Transverse colon (tissue), 4 donors: ENCODE measurements around the gene ASTN1. TPM values are rescaled to one million over a fixed set of nuclear protein-coding genes. Genes with fewer than 3 reads are reported as not detected.

Source experiments
- DNase-seq: peaks from one replicate; pipeline ENCODE4 v3.0.0-alpha.2; 2019
- H3K27ac ChIP-seq, 4 donors: fragments of 200-600 bp; sonication (generic); 2 replicates each; pipeline ENCODE4 v1.5.1; 2016 to 2018; ENCODE audit warnings: inconsistent platforms in 4 of 4
- H3K27me3 ChIP-seq: fragments of 200-600 bp; sonication (generic); 2 replicates; pipeline ENCODE4 v1.5.1; 2017; ENCODE audit warnings: inconsistent platforms
- H3K36me3 ChIP-seq, 4 donors: fragments of 200-600 bp; sonication (generic); 2 replicates each; pipeline ENCODE4 v1.5.1; 2017 to 2019; ENCODE audit warnings: inconsistent platforms in 4 of 4
- H3K4me1 ChIP-seq, 4 donors: fragments of 200-600 bp; sonication (generic); 2 replicates each; pipeline ENCODE4 v1.5.1; 2017 to 2020; ENCODE audit warnings: inconsistent platforms in 4 of 4
- H3K4me3 ChIP-seq, 4 donors: fragments of 200-600 bp; sonication (generic); 1 replicate in 1 of 4; 2 replicates in 3 of 4; pipeline versions ENCODE4 v1.5.1 to v1.6.1; 2017 to 2019; ENCODE audit warnings: inconsistent platforms in 4 of 4
- H3K9me3 ChIP-seq, 2 donors: fragments of 200-600 bp; sonication (generic); 2 replicates each; pipeline ENCODE4 v1.5.1; 2017 to 2019; ENCODE audit warnings: inconsistent platforms in 2 of 2
- CTCF ChIP-seq, 5 experiments: fragments of 200-600 bp in 3 of 5; fragments of 450-650 bp in 2 of 5; sonication (generic) in 3 of 5; IDR thresholded peaks; 1 replicate in 2 of 5; 2 replicates in 3 of 5; pipeline ENCODE4 v1.5.1; 2016 to 2017; ENCODE audit warnings: antibody characterized with exemption in 5 of 5, inconsistent platforms in 3 of 5, mild to moderate bottlenecking in 2 of 5, moderate library complexity in 1 of 5
- EP300 ChIP-seq: sonication (generic); formaldehyde crosslinking; IDR thresholded peaks from one replicate; pipeline ENCODE4 v1.6.1; 2017; ENCODE audit warnings: antibody characterized with exemption, low read depth
- POLR2A ChIP-seq: fragments of 450-650 bp; IDR thresholded peaks from one replicate; pipeline ENCODE4 v1.6.1; 2016; ENCODE audit warnings: antibody characterized with exemption, mild to moderate bottlenecking, moderate library complexity
- POLR2AphosphoS5 ChIP-seq, 3 donors: sonication (generic); formaldehyde crosslinking; IDR thresholded peaks; one replicate each; pipeline ENCODE4 v1.6.1; 2016; ENCODE audit warnings: antibody characterized with exemption in 3 of 3
- WGBS, 2 donors: methylation state at CpG; one replicate each; pipeline ENCODE4 v1.1.5; 2018; ENCODE audit warnings: low coverage in 1 of 2; 5-methylcytosine and 5-hydroxymethylcytosine counted together
- in situ Hi-C, 4 donors: fragments of 200-750 bp; cut with MboI; loops; one replicate each; pipeline versions ENCODE4 v1.15.0 to v1.15.1; 2017; ENCODE audit warnings: low sequenced_read_pairs in 3 of 4, low pct_ligation_motif_present in 1 of 4, low pct_unique_long_range_greater_than_20kb in 1 of 4
- intact Hi-C: fragments of 100-400 bp; cut with DNase I; formaldehyde crosslinking; loops from one replicate; pipeline ENCODE4 v1.15.1; 2023; ENCODE audit warnings: low total_unique reads
- total RNA-seq, 4 donors: library from RNA; depleted of rRNA; stranded (reverse); fragments of >200 nt; gene quantifications; one replicate each; pipeline ENCODE4 v1.1.0, GENCODE V29; 2016

Gene ASTN1
- total RNA-seq, 4 donors from 2014 or later, result 0.27 to 3.0 (median 0.74) TPM

- TF ChIP-seq POLR2A, result no peak
- no peak for TF ChIP-seq CTCF (IDR thresholded peaks at IDR 0.05)
- TF ChIP-seq POLR2AphosphoS5 (IDR thresholded peaks at IDR 0.05), result no peak
- no peak for TF ChIP-seq EP300
- H3K9me3 ChIP-seq, result no peaks in the 10 kb centered on the region
- in situ Hi-C loops (no loop called here), intact Hi-C loops (no loop called here)
- no peak for DNase-seq
- WGBS, 2 donors, result 48 to 58% methylated on average over 3 to 4 of the region's 4 CpGs
- no peaks in the 10 kb centered on the region for H3K27me3 ChIP-seq
- H3K4me1 ChIP-seq, result no peaks in the 10 kb centered on the region
- no peak overlapping the region for H3K27ac ChIP-seq
- no peaks in the 10 kb centered on the region for H3K36me3 ChIP-seq
- H3K4me3 ChIP-seq, result no peak overlapping the region
Measured at GRCh38 chr1:177048314-177049069, 116.0 kb downstream of the ASTN1 start.

- no peak overlapping the region for H3K4me3 ChIP-seq
- no peaks in the 10 kb centered on the region for H3K9me3 ChIP-seq
- H3K36me3 ChIP-seq, result no peaks in the 10 kb centered on the region
- DNase-seq, result no peak
- no peaks in the 10 kb centered on the region for H3K27me3 ChIP-seq
- TF ChIP-seq POLR2AphosphoS5 (IDR thresholded peaks at IDR 0.05) (no peak), POLR2A (no peak), CTCF (IDR thresholded peaks at IDR 0.05) (no peak), EP300 (no peak)
- in situ Hi-C loops, result no loop called here
- H3K4me1 ChIP-seq, result no peaks in the 10 kb centered on the region
- no peak overlapping the region for H3K27ac ChIP-seq
- 57% methylated on average over 3 of the region's 3 CpGs; no CpG with 5 or more reads in 1 of the 2 donors for WGBS, 2 donors
- intact Hi-C loops, result no loop called here
Measured at GRCh38 chr1:177045151-177045550, 119.4 kb downstream of the ASTN1 start.

GRCh38 chr1:177044390-177044789 is 120.1 kb downstream of the ASTN1 start:
- Histone ChIP-seq H3K9me3 (no peaks in the 10 kb centered on the region), H3K27ac (no peak overlapping the region), H3K4me1 (no peaks in the 10 kb centered on the region), H3K27me3 (no peaks in the 10 kb centered on the region), H3K4me3 (no peak overlapping the region), H3K36me3 (no peaks in the 10 kb centered on the region)
- no peak for DNase-seq
- WGBS, 2 donors, result 77 to 80% methylated on average over 1 to 8 of the region's 8 CpGs
- in situ Hi-C loops (no loop called here), intact Hi-C loops (no loop called here)
- TF ChIP-seq EP300 (no peak), POLR2A (no peak), CTCF (IDR thresholded peaks at IDR 0.05) (no peak), POLR2AphosphoS5 (IDR thresholded peaks at IDR 0.05) (no peak)

GRCh38 chr1:177043597-177043996 is 120.9 kb downstream of the ASTN1 start:
- H3K9me3 ChIP-seq, result no peaks in the 10 kb centered on the region
- H3K4me3 ChIP-seq, result no peak overlapping the region
- H3K27ac ChIP-seq, result no peak overlapping the region
- in situ Hi-C loops (no loop called here), intact Hi-C loops (no loop called here)
- no peaks in the 10 kb centered on the region for H3K27me3 ChIP-seq
- DNase-seq, result no peak
- TF ChIP-seq CTCF (IDR thresholded peaks at IDR 0.05) (no peak), EP300 (no peak), POLR2A (no peak)
- WGBS, 2 donors, result 82 to 96% methylated on average over 4 to 5 of the region's 5 CpGs
- H3K36me3 ChIP-seq, result no peaks in the 10 kb centered on the region
- H3K4me1 ChIP-seq, result no peaks in the 10 kb centered on the region
